CD4-positive, alpha-beta T cell treated with Interleukin-17A for 4 hours (primary cell): ENCODE data around the gene RPS6KA2.
"Not testable (repeated sequence)": the region's sequence is repeated elsewhere in the genome, so short reads cannot be mapped to it uniquely, and the experiment has no call there.

Experiments used
- DNase-seq: peaks from one replicate; pipeline ENCODE4 v3.0.0-alpha.2; 2020; ENCODE audit warnings: mixed read lengths

RPS6KA2 gene

DNA sequence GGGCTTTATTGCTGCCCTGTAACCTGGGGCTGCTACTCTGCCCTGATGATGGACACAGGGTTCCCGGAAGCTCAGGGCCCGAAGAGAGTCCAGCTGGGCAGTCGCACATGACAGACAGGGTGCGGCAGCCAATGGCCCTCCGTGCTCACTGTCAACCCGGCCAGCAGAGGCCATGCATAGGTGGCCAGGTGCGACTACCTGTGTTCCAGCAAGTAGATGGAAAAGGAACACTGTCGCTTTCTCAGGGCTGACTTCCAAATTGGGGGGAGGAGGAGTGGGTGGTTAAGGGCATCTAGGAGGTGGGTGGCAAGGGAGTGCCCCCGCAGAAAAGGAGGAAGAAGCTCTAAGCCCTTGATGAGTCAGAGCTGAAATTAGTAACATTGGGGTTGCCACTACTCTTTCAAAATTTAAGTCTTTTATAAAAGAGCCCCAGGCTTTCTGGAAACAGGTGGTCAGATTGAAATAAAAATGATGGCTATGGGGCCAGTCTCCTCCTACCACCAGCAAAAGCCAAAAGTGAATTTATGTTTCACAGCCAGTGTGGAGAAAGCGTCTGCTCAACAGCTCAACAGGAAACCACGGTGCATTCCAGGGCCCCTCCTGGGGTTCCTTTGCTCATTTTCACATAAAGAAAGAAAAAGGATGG lies 38.2 kb downstream of the RPS6KA2 start:
- no peak for DNase-seq

DNA sequence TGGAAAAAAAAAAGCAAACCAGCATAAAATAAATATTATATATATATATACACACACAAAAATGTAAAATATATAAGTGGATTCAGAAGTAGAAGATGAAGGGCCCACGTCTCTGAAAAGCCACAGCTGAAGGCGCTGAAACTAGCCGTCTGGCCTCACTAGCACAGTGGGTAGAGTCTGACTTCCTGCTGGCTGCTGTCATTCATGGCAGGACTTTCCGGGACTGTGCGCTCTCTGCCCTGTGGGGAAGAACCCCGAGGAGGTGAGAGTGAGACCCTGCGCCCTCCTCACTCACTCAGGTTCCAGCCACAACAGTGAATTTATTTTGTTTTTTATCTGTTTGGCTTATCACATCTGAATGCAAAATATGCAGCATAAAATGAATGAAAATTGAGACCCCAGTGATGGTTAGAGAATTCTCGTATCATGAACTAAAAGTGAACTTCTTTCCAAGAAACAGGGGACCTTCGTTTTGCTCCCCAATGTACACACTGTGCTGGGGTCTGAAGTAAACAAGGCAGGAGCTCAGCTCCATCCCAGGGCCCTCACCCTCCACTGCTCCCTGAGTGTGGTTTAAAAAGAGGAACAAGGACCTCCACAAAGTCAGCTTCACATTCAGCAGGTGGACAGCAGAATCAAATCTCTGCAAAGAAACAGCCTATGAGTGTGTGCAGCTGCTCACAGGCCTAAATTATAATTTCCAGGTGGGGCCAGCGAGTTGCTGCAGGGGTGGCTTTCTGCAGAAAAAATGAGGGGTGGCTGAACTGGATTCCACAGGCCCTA lies 39.2 kb downstream of the RPS6KA2 start:
- DNase-seq, result no peak

DNA sequence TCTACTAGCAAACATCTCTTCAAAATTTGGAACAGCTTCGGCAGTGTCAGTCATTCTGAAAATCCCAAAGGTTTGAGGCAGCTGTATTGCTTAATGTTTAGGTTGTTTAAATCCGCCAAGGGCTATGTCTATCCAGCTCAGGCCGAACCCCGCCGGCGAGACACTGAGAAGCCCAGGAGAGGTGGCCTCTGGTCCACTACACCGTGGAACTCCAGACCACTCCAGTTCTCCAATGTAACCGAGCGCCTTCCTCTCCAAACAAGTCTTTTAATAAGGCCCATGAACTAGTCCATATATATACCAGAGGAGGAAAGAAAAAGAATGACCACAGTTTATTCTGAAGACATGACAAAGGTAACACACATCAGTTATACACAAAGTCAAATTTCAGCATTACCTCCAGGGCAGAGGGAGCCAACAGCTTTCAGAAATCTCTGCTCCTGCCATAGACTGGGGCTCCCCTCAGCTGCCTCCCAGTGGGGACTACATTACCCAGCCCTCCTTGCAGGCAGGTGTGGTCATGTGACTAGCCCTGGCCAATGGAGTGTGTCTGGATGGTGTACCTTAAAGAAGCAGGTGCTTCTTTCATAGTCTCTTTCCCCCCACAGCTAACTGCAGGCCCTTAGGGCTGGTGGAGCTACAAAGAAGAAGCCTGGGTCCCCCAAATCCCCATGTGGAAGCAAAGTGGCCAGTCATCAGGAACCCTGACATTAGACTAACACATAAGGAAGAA lies 40.5 kb downstream of the RPS6KA2 start, which contains the start of gene RAMACL:
Gene RAMACL (minus strand): TSS at position 255 of the 733 bp plus-strand sequence. CDS start 201 bp downstream, at position 54.
- DNase-seq, result peak; percentile 54

DNA sequence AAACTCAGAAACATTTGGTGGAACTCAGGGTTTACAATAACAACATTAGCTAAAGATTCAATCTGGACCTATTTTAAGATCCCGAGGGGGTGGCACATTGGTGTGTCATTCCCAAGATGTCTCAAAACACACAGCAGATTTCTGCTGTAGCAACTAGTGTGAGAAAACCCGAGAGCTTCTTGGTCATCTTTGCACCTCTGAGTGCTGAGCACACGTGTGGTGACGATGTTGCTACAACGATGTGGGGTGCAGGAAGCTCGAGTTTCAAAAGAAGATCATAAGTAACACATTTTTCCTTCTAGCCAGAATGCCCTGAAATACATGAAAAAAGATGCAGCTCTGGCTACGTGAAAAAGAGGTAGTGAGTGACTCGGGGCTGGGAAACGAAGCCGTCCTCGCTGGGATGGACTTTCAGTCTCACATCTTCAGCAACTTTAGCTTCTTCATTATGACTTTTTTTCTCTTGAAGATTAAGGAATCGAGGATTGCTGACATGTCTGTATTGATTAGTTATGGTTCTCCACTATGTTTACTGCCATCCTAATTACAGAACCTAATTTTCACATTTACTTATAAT lies 42.1 kb downstream of the RPS6KA2 start:
- DNase-seq, result no peak

DNA sequence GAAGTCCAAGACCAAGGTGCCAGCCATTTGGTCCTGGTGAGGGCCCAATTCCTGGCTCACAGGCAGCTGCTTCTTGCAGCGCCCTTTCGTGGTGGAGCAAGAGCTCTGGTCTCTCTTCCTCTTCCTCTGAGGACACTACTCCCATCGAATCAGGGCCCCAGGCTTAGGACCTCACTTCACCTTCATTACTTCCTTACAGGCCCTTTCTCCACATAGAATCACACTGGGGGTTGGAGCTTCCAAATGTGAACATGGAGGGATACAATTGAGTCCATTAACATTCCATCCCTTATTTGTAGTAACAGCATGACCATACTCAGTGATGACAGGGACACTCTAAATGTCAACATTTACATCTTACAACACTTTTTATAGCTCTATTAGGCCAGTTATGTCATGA lies 42.9 kb downstream of the RPS6KA2 start:
- DNase-seq, result no peak

DNA sequence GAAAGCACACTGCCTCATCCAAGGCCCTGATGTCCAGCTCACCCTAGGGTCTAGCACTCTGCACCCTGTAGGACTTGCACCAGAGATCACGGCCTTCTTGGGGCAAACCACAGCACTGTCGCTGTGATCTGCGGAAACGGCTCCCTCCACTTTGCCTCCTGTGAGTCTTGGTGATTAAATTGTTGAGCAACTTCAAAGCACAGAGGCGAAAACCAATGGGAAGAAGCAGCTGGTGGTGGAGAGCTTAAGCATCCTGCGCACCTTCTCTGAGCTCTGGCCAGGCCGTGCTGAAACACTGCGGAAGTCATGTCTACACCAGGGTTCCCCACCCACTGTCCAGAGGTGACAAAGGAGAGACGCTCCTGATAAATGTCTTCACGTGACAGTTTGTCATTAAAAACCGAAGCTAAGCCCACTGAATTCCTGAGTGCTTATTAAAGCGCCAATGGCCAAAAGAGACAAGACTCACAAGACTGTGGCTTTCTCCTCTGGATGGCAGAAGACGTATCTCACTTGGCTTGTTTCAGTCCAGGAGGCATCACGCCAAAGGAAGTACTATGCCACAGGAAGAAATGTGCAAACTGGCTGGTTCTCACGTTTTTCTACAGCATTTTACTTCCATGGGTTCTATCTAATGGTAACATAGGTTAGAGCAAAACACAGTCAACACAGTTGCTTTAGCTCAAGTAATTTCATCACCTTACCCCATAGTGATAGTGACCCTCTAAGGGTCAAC lies 43.7 kb downstream of the RPS6KA2 start:
- no peak for DNase-seq

DNA sequence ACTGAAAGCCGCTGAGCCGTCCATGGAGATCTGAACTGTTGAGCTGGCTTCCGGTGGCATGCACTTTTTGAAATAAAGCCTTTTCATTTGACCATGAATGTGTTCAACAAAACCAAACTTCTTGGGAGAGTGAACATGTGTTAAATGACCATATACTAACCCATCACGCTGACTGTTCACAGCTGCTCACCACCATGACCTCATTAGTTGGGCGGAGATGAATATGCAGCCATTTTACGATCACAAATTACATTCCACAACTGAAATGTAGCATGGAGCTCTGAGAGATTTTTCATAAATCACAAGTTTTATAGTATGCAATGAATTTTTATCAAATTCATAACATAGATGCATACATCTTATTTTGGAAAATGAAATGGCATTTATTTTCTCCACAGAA lies 44.8 kb downstream of the RPS6KA2 start:
- no peak for DNase-seq

DNA sequence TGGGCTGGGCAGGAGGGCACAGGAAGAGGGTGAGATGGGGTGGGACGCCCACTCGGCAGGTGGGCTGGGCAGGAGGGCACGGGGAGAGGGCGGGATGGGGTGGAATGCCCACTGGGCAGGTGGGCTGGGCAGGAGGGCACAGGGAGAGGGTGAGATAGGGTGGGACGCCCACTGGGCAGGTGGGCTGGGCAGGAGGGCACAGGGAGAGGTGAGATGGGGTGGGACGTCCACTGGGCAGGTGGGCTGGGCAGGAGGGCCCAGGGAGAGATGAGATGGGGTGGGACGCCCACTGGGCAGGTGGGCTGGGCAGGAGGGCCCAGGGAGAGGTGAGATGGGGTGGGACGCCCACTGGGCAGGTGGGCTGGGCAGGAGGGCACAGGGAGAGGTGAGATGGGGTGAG lies 45.2 kb downstream of the RPS6KA2 start:
- DNase-seq, result not testable (repeated sequence)

DNA sequence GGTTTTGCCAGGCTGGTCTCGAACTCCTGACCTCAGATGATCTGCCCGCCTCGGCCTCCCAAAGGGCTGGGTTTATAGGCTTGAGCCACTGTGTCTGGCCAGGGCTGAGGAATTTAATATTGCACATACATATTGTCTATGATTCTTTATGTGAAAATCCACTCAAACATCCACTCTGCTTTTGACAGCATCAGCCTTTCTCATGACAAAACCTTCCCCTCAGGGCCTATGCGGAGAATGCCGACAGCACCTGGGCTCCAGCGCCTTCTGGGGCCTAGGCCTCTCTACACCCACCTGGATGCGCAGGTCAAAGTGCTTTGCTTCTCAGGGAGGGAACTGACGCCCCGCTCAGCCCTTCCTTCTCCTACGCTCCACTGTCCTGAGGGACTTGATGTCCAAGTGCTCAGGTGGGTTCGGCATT lies 46.0 kb downstream of the RPS6KA2 start:
- no peak for DNase-seq

DNA sequence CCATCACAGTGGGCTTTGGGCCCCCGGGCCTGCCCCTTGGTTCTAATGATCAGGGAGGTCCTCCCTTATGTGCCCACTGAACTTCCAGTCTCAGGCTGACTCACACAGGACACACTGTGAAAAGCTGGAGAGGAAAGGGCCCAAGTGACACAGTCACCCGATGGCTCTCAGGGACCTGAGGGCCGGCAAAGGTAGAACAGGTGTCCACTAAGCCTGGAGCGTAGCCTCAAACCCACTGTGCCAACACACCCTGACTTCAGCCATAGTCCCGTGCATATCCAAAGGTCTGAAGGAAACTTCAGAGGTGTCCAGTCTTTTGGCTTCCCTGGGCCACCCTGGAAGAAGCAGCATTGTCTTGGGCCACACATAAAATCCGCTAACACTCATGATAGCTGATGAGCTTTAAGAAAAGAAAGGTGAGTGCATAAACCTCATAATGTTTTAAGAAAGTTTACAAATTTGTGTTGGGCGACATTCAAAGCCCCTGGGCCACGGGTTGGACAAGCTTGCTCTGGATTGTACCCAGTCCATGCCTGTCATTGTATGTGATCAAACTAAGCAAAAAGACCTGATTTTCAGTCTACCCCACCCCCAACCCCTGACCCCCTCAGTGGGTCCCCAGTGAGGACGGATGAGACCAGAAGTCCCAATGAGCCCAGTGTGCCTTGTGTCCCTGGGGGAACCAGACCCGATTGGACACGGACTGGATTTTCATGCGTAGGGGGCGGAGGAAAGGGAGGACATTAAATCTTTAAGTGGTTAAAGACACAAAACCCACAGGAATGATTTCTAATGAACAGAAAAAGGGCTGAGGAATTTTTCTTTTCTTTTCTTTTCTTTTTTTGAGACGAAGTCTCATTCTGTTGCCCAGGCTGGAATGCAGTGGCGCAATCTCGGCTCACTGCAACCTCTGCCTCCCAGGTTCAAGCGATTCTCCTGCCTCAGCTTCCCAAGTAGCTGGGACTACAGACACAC lies 46.7 kb downstream of the RPS6KA2 start:
- DNase-seq, result no peak

DNA sequence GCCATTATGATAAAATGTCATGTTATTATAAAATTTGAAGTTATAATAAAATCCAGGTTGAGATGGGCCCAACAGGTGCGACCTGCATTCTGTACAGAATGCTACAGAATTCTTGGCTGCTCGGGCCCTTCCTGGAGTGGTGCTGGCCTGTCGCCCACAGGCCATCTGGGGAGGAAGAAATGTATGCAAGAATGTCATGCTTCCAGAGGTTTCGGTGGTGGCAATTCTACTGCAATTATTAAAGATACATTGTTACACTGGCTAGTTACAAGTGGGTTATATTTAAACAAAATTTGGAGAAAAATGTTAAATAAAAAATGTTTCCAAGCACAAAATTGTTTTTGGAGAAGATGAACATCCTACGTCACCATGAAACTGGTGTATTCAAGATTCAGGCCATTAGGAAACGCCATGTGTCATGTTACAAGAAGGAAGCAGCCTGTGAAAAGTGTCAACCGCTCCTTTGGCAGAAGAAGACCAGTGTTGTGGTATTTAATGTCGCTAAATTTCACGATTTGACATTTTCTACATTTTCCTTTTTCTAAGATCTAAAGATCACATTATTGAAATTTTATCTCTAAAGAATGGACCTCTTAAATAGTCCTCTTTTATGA lies 47.7 kb downstream of the RPS6KA2 start:
- no peak for DNase-seq

DNA sequence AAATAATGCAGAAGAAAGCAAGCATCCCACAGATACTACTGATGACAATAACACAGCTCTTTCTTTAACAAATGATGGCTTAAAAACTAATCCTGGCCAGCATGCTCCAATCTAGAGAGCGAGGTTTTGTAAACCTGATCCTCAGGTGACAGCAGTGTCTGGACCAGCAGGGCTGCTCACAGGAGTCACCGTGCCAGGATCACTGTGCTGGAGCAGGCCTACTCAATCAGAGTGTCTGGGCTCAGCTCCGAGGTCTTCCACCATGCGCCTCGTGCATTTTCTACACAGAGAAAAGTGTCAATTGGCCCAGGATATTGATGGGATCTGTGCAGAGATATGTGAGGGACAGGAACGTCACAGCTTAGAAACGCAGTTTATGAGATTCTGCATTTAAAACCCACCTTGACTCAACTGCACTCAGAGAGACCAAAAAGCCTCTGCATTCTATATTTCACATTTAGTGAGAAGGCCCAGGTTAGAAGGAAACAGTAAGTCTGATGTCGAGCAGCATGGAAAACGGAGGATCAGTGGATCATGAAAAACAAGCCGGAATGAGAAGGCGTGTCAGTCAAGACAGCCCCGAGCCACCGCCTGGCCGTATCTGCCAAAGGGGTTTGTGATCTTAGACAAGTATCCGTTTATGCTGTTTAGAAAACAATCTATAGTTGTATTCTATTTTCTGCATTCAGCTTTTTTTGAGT lies 48.4 kb downstream of the RPS6KA2 start:
- no peak for DNase-seq

DNA sequence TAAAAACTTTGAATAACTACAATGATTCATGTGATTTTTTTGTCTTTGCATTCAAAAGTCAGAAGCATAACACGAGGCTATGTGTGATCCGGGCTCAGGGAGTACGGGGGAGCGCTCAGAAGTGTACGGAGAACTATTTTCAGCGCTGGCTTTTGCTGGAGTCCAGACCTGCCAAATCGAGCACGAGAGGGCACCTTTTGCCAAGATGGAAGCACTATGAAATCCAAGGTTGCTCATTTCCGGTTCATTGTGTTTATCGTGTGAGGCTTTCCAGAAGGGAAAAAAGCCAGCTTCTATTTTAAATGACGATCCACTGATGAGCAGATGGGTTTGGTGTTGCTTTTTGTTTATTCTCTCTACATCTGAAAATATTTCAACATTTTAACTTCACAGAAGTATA lies 51.8 kb downstream of the RPS6KA2 start:
- DNase-seq, result no peak

DNA sequence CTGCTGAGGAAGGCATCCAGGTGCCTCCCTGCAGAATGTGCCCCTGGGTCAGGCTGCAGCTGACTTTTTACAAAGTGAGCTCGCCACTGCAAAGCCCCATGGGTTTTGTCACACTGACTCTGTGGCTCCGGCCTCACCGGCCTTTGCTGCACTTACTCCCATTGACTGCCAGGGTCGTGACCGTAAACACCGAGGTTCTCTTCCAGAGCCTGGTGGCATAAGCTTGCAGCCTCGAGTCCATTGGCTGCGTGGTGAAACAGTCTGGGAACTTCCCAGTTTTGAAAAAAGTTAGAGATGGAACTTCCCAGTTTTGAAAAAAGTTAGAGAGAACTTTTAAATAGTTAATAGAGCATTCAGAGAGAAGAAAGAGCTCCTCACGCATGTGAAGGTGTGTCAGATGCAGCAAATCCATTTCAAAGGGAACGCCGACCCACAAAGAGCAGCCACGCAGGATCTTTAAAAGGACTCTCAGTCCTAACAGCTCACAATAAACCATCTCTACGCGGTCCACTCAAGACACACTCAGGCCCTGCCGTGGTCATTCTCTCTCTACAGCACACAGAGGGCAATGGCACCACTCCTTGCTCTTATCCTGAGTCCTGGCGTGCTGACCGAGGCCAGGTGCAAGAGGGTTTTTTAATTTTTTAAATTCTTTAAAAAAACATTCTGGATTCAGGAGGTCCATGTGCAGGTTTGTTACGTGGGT lies 53.4 kb downstream of the RPS6KA2 start:
- DNase-seq, result no peak

DNA sequence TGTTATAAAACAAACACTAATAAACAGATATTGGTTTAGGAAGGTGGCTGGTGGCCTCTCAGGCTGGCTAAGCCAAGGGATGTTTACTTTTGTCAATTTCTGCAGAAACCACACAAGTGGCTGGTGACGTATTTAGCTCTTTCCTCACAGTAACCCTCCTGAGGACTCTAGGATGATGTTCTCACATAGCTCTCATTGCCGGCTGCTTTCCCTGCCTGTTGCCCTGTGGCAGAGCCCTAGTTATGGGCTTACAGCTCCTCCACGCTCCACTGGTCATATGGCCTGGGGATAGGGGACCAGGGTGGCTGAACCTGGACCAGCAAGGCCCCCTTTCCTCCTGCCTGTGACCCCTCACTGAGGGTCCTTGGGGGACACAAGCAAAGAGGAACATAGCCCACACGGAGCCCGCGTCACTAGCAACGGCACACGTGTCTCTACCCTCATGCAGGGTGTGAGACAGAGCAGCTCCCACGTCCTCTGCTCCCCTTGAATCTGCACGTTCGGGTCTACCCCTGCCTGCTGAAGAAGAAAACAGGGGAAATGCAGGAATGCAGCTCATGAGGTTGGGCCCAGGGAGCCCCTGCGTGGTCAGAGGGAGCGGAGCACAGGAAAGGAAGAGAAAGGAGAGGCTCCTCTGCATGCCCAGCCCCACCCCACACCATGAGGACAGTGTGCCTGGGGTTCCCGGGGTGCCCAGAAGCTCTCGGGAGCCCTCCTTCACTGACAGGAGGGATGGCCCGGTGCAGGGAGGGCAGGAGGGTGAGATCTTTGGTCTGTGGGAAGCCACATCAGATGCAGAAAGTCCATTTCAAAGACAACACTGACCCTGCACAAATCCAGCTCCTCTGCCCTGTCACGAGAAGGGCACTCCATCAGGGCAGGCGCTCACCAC lies 54.4 kb downstream of the RPS6KA2 start:
- DNase-seq, result no peak

DNA sequence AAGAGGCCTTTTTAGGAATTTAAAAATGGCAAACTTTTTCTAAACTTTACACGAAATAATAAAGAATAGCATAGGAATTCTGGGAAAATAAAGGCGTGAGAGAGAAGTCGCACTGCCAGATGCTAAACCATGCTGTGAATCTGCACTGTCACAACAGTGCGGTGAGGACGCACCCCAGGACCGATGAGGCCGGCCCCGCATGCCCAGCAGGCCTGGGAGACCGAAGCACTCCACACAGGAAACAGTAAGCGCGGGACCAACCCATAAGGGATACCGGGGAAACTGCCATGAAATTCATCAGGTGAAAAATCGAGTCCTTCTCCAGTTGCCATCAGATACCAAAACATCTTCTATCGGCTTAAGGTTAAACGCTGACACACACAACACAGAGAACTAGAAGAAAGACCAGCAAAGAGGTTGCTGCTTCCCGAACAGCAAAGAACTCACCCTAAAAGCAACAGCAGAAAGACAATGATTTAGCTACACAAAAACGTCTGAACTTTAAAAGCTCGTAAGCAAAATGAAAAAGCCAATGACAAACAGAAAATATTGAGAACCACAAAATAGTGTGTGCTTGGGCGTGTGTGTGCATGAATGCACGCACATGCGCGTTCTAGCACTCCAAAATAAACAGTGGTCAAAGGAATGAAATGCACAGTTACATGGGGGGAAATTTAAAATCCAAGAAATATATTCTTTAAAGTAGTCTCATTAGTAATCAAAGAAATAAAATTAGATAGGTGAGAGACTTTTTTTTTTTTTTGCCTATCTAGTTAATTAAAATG lies 55.9 kb downstream of the RPS6KA2 start:
- no peak for DNase-seq

DNA sequence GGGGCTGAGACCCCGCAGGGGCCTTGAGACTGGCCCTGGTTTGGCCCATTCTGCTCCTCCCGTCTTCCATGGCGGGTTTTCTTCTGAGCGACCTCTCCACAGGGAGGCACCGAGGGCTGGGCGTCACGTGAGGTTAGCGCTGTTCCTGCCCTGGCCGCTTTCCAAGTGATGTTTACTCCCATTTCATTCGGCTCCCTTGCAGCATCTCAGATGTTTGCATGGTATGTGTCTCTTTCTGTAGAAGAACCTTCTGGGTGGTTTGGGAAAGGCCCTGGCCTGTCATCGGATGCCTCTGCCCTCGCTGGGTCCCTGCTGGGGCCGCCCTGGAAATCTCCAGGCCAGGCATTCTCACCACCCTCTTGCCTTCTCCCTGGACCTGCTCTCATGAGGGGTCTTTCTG lies 57.8 kb downstream of the RPS6KA2 start:
- DNase-seq, result no peak

DNA sequence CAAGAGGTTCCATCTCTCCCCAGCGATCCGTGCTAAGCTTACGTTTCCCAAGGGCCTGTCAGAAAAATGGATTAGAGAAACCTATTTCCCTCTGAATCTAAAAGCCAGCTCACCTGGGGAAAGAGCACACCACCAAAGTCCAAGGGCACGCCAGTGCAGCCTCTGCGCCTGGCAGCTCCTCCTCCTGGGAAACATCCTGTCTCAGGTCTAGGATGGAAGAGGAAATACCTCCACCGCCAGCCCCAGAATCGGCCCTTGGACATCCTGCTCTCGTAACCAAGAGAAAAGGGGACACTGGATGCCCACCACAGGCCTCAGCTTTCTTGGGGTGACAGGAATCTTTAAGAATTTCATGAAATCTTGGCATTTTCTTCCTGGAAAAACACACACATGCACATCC lies 59.2 kb downstream of the RPS6KA2 start:
- no peak for DNase-seq
